Measurements from ENCODE around the gene CHCHD3. TPM values are rescaled to one million over a fixed set of nuclear protein-coding genes. Genes with fewer than 3 reads are reported as not detected.

Gene CHCHD3
- total RNA-seq, 4 donors from 2014 or later = 27.9 to 39.0 (median 34.5) TPM

DNA sequence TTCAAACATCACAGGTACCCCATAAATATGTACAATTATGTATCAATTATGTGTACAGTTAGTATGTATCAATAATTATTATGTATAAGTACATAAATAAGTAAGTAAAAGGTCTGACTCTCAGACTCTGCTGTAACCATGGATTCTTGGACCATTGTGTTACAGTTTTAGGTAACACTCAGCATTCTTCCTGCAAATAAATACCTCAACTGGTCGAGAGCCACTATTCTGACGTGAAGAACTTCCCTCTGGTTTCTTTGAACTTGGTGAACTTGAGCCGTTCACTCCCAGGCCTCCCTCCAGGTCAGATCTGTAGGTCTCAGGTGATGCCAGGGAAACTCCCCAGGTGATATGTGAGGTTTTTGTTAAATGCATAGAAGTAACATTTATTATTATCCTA lies 313.8 kb downstream of the CHCHD3 start:
- TF ChIP-seq, protein P1, sequence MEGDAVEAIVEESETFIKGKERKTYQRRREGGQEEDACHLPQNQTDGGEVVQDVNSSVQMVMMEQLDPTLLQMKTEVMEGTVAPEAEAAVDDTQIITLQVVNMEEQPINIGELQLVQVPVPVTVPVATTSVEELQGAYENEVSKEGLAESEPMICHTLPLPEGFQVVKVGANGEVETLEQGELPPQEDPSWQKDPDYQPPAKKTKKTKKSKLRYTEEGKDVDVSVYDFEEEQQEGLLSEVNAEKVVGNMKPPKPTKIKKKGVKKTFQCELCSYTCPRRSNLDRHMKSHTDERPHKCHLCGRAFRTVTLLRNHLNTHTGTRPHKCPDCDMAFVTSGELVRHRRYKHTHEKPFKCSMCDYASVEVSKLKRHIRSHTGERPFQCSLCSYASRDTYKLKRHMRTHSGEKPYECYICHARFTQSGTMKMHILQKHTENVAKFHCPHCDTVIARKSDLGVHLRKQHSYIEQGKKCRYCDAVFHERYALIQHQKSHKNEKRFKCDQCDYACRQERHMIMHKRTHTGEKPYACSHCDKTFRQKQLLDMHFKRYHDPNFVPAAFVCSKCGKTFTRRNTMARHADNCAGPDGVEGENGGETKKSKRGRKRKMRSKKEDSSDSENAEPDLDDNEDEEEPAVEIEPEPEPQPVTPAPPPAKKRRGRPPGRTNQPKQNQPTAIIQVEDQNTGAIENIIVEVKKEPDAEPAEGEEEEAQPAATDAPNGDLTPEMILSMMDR (IDR thresholded peaks at IDR 0.05) = no peak
- no peak for TF ChIP-seq POLR2A (IDR thresholded peaks at IDR 0.05)
- 76 to 84% methylated on average over 3 of the region's 3 CpGs for WGBS, 2 donors
- intact Hi-C loops (cut with DNase I; ENCODE audit: low total_unique reads) = no loop called here

DNA sequence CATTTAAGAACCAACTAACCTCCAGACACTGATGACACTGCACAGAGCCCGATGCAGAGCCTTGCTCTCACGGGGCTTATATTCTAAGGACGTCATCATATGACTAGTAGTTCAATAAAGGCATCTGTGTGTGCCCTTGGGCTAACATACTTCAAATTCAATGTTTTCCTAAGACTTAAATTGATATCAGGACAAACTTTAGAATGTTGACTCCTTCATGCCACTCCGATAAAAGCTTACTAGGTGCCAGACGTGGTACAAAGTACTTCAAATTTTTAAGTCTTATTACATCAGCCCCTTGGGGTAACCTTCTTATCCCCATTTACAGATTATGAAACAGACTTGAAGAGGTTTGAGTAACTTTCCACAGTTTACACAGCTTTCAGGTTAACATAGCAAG lies 314.5 kb downstream of the CHCHD3 start:
- H3K4me3 ChIP-seq (ENCODE audit: low read depth, poor library complexity, severe bottlenecking) = no peak overlapping the region
- 76 to 85% methylated on average over 5 of the region's 5 CpGs for WGBS, 2 donors
- TF ChIP-seq, protein P1 (IDR thresholded peaks at IDR 0.05) = no peak
- TF ChIP-seq POLR2A (IDR thresholded peaks at IDR 0.05) = no peak
- DNase-seq (ENCODE audit: low spot score in 2 of 2) = no peak
- intact Hi-C loops (cut with DNase I; ENCODE audit: low total_unique reads) = no loop called here

More for the DNA sequence above, 313.8 kb downstream of the CHCHD3 start:
- no peak overlapping the region for H3K4me3 ChIP-seq (ENCODE audit: low read depth, poor library complexity, severe bottlenecking)
- peak in 1 of 2 donors; percentile 20 for DNase-seq (ENCODE audit: low spot score in 2 of 2)

DNA sequence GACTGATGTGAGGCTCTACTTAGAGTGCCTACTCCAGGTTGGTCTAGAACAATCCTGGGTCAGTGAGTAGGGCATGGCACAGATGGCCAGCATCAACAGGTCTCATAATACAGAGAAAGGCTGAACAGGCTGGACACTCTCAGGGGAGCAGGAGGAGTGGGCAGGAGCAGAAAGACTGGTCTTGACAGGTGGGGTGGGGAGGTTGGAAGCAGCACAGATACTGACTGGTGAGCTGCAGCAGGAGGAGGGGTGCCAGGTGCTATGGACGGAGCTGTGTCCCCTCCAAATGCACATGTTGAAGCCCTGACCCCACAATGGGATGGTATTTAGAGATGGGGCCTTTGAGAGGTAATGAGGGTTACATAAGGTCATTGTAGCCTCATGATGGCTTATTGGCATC lies 315.2 kb downstream of the CHCHD3 start:
- no peak for TF ChIP-seq POLR2A (IDR thresholded peaks at IDR 0.05)
- TF ChIP-seq, protein P1 (IDR thresholded peaks at IDR 0.05) = no peak
- intact Hi-C loops (cut with DNase I; ENCODE audit: low total_unique reads) = no loop called here
- peak in 1 of 2 donors; percentile 42 for DNase-seq (ENCODE audit: low spot score in 2 of 2)
- 74 to 92% methylated on average over 1 of the region's 1 CpG for WGBS, 2 donors
- H3K4me3 ChIP-seq (ENCODE audit: low read depth, poor library complexity, severe bottlenecking) = no peak overlapping the region

- no peak overlapping the region for H3K4me3 ChIP-seq (ENCODE audit: low read depth, poor library complexity, severe bottlenecking)
- 78 to 82% methylated on average over 11 of the region's 11 CpGs for WGBS, 2 donors
- intact Hi-C loops (cut with DNase I; ENCODE audit: low total_unique reads) = no loop called here
- TF ChIP-seq POLR2A (IDR thresholded peaks at IDR 0.05) = no peak
- TF ChIP-seq, protein P1 (IDR thresholded peaks at IDR 0.05) = no peak
- DNase-seq (ENCODE audit: low spot score in 2 of 2) = peak in 1 of 2 donors; percentile 37
Observed at GRCh38 chr7:132765861-132766260, 316.0 kb downstream of the CHCHD3 start.

DNA sequence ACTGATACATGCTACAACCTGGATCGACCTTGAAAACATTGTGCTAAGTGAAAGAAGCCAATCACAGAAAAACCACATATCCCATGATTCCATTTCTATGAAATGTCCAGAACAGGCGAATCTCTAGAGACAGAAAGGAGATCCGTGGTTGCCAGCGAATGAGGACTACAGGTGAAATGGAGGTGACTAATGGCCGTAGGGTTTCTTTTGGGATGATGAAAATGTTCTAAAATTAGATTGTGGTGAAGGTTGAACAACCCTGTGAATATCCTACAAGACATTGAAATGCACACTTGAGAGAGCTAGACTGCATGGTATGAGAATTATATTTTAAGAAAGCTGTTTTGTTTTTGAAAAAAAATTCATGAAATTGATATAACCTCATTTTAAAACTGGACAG lies 317.1 kb downstream of the CHCHD3 start:
- no peak overlapping the region for H3K4me3 ChIP-seq (ENCODE audit: low read depth, poor library complexity, severe bottlenecking)
- TF ChIP-seq, protein P1 (IDR thresholded peaks at IDR 0.05) = no peak
- no peak for TF ChIP-seq POLR2A (IDR thresholded peaks at IDR 0.05)
- intact Hi-C loops (cut with DNase I; ENCODE audit: low total_unique reads) = no loop called here
- WGBS, 2 donors = 85 to 95% methylated on average over 5 of the region's 5 CpGs
- no peak for DNase-seq (ENCODE audit: low spot score in 2 of 2)

DNA sequence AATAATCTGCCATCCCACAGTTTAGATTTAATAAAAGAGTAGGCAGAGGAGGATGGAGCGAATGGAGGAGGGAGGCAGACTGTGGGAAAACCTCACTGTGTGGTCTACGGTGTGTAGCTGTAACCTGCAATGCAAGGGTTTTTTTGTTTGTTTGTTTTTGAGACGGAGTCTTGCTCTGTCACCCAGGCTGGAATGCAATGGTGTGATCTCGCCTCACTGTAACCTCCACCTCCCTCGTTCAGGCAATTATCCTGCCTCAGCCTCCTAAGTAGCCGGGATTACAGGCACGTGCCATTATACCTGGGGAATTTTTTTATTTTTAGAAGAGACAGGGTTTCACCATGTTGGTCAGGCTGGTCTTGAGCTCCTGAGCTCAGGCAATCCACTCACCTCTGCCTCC lies 321.0 kb downstream of the CHCHD3 start:
- intact Hi-C loops (cut with DNase I; ENCODE audit: low total_unique reads) = no loop called here
- DNase-seq (ENCODE audit: low spot score in 2 of 2) = no peak
- WGBS, 2 donors = 74 to 78% methylated on average over 7 of the region's 7 CpGs
- H3K4me3 ChIP-seq (ENCODE audit: low read depth, poor library complexity, severe bottlenecking) = no peak overlapping the region
- TF ChIP-seq, protein P1 (IDR thresholded peaks at IDR 0.05) = no peak
- TF ChIP-seq POLR2A (IDR thresholded peaks at IDR 0.05) = no peak

All from lower leg skin (tissue), 4 donors.